Fibroblast of pulmonary artery (primary cell): ENCODE results near the gene LPAR3.

Source experiments
- DNase-seq: peaks from one replicate; pipeline ENCODE4 v3.0.0-alpha.2; 2010; ENCODE audit warnings: low read depth
- H3K4me3 ChIP-seq: replicated peaks from 2 replicates; pipeline ENCODE4 v1.5.1; 2011; ENCODE audit warnings: low read depth, mild to moderate bottlenecking, control low read depth, low read length, moderate library complexity
- CTCF ChIP-seq: IDR thresholded peaks from 2 replicates; pipeline ENCODE4 v1.5.1; 2011; ENCODE audit warnings: mild to moderate bottlenecking, control low read depth, low read length, inconsistent platforms; ENCODE audit errors: missing control alignments

The LPAR3 gene

GRCh38 chr1:84846387-84846786 lies 46.6 kb downstream of the LPAR3 start:
- DNase-seq: no peak
- H3K4me3 ChIP-seq: no peak overlapping the region
- TF ChIP-seq CTCF: no peak

GRCh38 chr1:84845357-84845756 lies 47.6 kb downstream of the LPAR3 start:
- no peak for TF ChIP-seq CTCF
- no peak for DNase-seq
- H3K4me3 ChIP-seq: no peak overlapping the region

GRCh38 chr1:84844094-84844493 lies 48.9 kb downstream of the LPAR3 start:
- no peak for DNase-seq
- no peak overlapping the region for H3K4me3 ChIP-seq
- no peak for TF ChIP-seq CTCF

- no peak overlapping the region for H3K4me3 ChIP-seq
- DNase-seq: peak; percentile 38
- TF ChIP-seq CTCF: no peak
Observed at GRCh38 chr1:84842748-84843231, 50.2 kb downstream of the LPAR3 start.

GRCh38 chr1:84841971-84842370 lies 51.0 kb downstream of the LPAR3 start:
- no peak overlapping the region for H3K4me3 ChIP-seq
- no peak for DNase-seq
- no peak for TF ChIP-seq CTCF

GRCh38 chr1:84840346-84840745 lies 52.7 kb downstream of the LPAR3 start:
- no peak overlapping the region for H3K4me3 ChIP-seq
- TF ChIP-seq CTCF: no peak
- no peak for DNase-seq

GRCh38 chr1:84839544-84839943 lies 53.5 kb downstream of the LPAR3 start:
- no peak for DNase-seq
- TF ChIP-seq CTCF: no peak
- no peak overlapping the region for H3K4me3 ChIP-seq
